ENCODE results near the gene TRMT2B.

- TF ChIP-seq YY1 (IDR thresholded peaks at IDR 0.05; ENCODE audit: low read depth, low read length) (no peak), POLR2AphosphoS5 (IDR thresholded peaks at IDR 0.05; ENCODE audit: low read length) (no peak), EP300 (IDR thresholded peaks at IDR 0.05; ENCODE audit: borderline replicate concordance in 1 of 2, control insufficient read depth in 1 of 2, low read depth in 2 of 2, low read length in 2 of 2) (no peak), POLR2A (IDR thresholded peaks at IDR 0.05; ENCODE audit: low read depth, low read length) (no peak), MAX (IDR thresholded peaks at IDR 0.05; ENCODE audit: low read depth, low read length) (no peak), ELK1 (IDR thresholded peaks at IDR 0.05; ENCODE audit: low read depth, low read length) (no peak), MTA2 (IDR thresholded peaks at IDR 0.05; ENCODE audit: low read depth) (no peak), PKNOX1 (IDR thresholded peaks at IDR 0.05) (no peak)
Measured at GRCh38 chrX:100979881-100980607, 71.9 kb downstream of the TRMT2B start.

Measured in GM12878 (cell line).